Measurements from ENCODE around the gene ARMC12. TPM values are rescaled to one million over a fixed set of nuclear protein-coding genes. Genes with fewer than 3 reads are reported as not detected.

Gene ARMC12
- total RNA-seq, 3 donors from 2014 or later (not counting 1 experiment from before 2014, with no cell fraction given): 0.59 to 1.5 (median 0.64) TPM

DNA sequence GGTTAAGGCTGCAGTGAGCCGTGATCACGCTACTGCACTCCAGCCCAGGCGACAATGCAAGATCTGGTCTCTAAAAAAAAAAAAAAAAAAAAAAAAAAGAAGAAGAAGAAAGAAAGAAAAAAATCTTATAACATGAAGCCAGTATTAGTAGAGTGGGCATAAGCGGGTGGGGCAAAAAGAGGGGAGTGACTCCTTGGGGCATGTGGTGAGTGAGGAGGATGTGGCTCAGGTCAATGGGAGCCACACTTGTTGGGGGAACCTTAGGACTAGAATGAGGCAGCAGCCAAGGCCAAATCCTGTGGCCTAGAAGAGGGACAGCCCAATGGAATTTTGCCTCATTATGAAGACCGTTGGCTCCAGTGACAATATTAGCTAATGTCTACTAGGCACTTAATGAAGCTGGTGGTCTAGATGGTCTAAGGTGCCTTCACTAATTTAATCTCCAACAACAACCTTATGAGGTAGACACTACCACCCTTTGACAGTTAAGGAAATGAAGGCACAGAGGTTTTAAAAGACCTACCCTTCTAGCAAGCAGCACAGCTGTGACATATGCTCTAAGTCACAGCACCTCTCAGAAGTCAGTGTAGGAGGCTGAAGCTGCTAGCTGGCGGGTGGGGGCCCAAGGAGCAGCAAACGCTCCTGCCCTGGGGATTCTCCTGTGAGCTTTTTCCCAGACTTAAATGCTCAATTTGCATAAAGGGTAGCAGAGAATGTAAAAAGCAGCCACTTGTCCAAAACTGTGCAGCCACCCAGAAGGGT, 23.6 kb upstream of the ARMC12 start:
- 93% methylated on average over 7 of the region's 7 CpGs for WGBS (ENCODE audit: insufficient coverage)
- Histone ChIP-seq H3K27ac (ENCODE audit: low read length) (no peak overlapping the region), H3K4me3 (ENCODE audit: low read length) (no peak overlapping the region), H3K36me3 (ENCODE audit: control insufficient read depth, insufficient read depth, low read length) (no peaks in the 10 kb centered on the region), H3K4me1 (ENCODE audit: control insufficient read depth, insufficient read depth, low read length) (peaks cover 30% of the 10 kb centered on the region), H3K27me3 (ENCODE audit: control insufficient read depth, insufficient read depth, low read length) (no peaks in the 10 kb centered on the region), H3K9me3 (ENCODE audit: control insufficient read depth, insufficient read depth, low read length) (no peaks in the 10 kb centered on the region)
- no peak for TF ChIP-seq CTCF (IDR thresholded peaks at IDR 0.05)
- ATAC-seq: no peak
- intact Hi-C loops (cut with micrococcal nuclease): no loop called here
- Mint-ChIP-seq H3K27me3 (ENCODE audit: low read depth in 2 of 2) (peaks cover 0 to 4% of the 10 kb centered on the region in 2 donors), H3K36me3 (no peaks in the 10 kb centered on the region), H3K27ac (no peak overlapping the region), H3K4me1 (peaks cover 19 to 28% of the 10 kb centered on the region in 2 donors), H3K4me3 (no peak overlapping the region), H3K9me3 (no peaks in the 10 kb centered on the region)
- DNase-seq: peak in 1 of 2 donors; percentile 9

DNA sequence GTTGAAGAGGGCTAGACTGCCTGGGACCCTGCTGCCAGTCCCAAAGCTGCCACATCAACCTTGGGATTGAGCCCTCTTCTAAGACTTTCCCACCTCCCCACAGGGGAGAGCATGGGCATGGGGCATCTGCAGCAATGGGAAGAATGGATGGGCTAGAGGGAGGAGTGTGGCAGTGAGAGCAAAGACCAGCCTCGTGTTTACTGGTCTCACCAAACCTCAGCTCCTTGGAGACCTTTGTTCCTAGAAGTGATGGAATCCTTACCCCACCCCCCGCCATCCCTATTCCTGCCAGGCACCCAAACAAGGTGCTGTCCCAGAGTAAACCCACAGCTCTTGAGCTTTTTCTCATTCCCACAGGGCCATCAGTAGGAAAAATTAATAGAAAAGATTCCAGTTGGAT, 20.0 kb upstream of the ARMC12 start:
- no peak for DNase-seq
- Mint-ChIP-seq H3K27ac (no peak overlapping the region), H3K9me3 (no peaks in the 10 kb centered on the region), H3K4me1 (peaks cover 6 to 21% of the 10 kb centered on the region in 2 donors), H3K36me3 (no peaks in the 10 kb centered on the region), H3K27me3 (ENCODE audit: low read depth in 2 of 2) (peaks cover 0 to 4% of the 10 kb centered on the region in 2 donors), H3K4me3 (no peak overlapping the region)
- H3K27me3 ChIP-seq (ENCODE audit: control insufficient read depth, insufficient read depth, low read length): no peaks in the 10 kb centered on the region
- 66% methylated on average over 2 of the region's 2 CpGs for WGBS (ENCODE audit: insufficient coverage)
- H3K27ac ChIP-seq (ENCODE audit: low read length): no peak overlapping the region
- no peaks in the 10 kb centered on the region for H3K9me3 ChIP-seq (ENCODE audit: control insufficient read depth, insufficient read depth, low read length)
- H3K36me3 ChIP-seq (ENCODE audit: control insufficient read depth, insufficient read depth, low read length): no peaks in the 10 kb centered on the region
- no peak for TF ChIP-seq CTCF (IDR thresholded peaks at IDR 0.05)
- no peak overlapping the region for H3K4me3 ChIP-seq (ENCODE audit: low read length)
- H3K4me1 ChIP-seq (ENCODE audit: control insufficient read depth, insufficient read depth, low read length): peaks cover 42% of the 10 kb centered on the region
- no peak for ATAC-seq
- intact Hi-C loops (cut with micrococcal nuclease): no loop called here

GRCh38 chr6:35717449-35718374, 19.1 kb upstream of the ARMC12 start:
- DNase-seq (peak in 1 of 2 donors; percentile 31), ATAC-seq (no peak)
- Mint-ChIP-seq H3K9me3 (no peaks in the 10 kb centered on the region), H3K27ac (no peak overlapping the region), H3K4me1 (peaks cover 6 to 20% of the 10 kb centered on the region in 2 donors), H3K36me3 (no peaks in the 10 kb centered on the region), H3K4me3 (no peak overlapping the region), H3K27me3 (ENCODE audit: low read depth in 2 of 2) (peaks cover 0 to 4% of the 10 kb centered on the region in 2 donors)
- Histone ChIP-seq H3K4me3 (ENCODE audit: low read length) (no peak overlapping the region), H3K27ac (ENCODE audit: low read length) (no peak overlapping the region), H3K36me3 (ENCODE audit: control insufficient read depth, insufficient read depth, low read length) (no peaks in the 10 kb centered on the region), H3K27me3 (ENCODE audit: control insufficient read depth, insufficient read depth, low read length) (no peaks in the 10 kb centered on the region), H3K9me3 (ENCODE audit: control insufficient read depth, insufficient read depth, low read length) (no peaks in the 10 kb centered on the region), H3K4me1 (ENCODE audit: control insufficient read depth, insufficient read depth, low read length) (peaks cover 39% of the 10 kb centered on the region)
- WGBS (ENCODE audit: insufficient coverage): 65% methylated on average over 19 of the region's 19 CpGs
- intact Hi-C loops (cut with micrococcal nuclease): no loop called here
- TF ChIP-seq CTCF (IDR thresholded peaks at IDR 0.05): no peak
